ENCODE data around the gene DPYSL4.

Gene DPYSL4

GRCh38 chr10:132186488-132187429 is at the start of gene DPYSL4:
DPYSL4 (plus strand) TSS chr10:132186948; CDS start chr10:132187064, 116 bp downstream.
- in situ Hi-C loops (cut with MboI; ENCODE audit: low sequenced_read_pairs), result no loop called here

- in situ Hi-C loops (cut with MboI; ENCODE audit: low sequenced_read_pairs), result no loop called here
These were observed 49.4 kb upstream of the DPYSL4 start for GRCh38 chr10:132137111-132138072.

DNA sequence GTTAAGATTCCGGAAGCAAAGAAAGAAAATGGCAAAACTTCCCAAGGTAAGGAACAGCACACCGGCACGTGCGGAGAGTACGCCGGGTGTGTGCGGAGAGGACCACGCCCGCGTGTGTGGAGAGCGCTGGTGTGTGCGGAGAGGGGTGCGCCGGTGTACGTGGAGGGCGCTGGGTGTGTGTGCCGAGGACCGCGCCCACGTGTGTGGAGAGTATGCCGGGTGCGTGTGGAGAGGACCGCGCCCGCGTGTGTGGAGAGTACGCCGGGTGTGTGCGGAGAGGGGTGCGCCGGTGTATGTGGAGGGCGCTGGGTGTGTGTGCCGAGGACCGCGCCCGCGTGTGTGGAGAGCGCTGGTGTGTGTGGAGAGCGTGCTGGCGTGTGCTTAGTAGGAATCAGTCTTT is 48.6 kb upstream of the DPYSL4 start:
- in situ Hi-C loops (cut with MboI; ENCODE audit: low sequenced_read_pairs), result no loop called here

- in situ Hi-C loops (cut with MboI; ENCODE audit: low sequenced_read_pairs), result no loop called here
These were observed 48.2 kb upstream of the DPYSL4 start for GRCh38 chr10:132138596-132138995.

DNA sequence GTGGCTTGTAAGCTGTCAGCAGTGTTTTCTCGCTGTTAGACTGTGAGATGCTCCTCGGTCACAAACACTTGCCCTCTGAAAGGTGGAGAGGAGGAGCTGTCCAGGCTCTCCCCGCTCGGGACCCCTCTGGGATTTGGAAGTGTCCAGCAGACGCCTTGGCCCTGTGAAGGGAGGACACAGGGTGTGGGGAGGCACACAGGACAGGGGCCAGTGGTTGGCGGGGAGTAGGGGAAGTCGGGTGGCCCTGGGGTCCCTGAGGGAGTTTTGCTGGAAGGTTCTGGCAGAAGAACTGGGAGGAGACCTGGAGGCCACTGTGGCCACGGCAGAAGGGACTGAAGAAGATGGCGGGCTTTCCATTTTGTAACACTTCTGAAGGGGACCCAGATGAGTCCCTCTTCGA is 47.2 kb upstream of the DPYSL4 start:
- in situ Hi-C loops (cut with MboI; ENCODE audit: low sequenced_read_pairs), result no loop called here

DNA sequence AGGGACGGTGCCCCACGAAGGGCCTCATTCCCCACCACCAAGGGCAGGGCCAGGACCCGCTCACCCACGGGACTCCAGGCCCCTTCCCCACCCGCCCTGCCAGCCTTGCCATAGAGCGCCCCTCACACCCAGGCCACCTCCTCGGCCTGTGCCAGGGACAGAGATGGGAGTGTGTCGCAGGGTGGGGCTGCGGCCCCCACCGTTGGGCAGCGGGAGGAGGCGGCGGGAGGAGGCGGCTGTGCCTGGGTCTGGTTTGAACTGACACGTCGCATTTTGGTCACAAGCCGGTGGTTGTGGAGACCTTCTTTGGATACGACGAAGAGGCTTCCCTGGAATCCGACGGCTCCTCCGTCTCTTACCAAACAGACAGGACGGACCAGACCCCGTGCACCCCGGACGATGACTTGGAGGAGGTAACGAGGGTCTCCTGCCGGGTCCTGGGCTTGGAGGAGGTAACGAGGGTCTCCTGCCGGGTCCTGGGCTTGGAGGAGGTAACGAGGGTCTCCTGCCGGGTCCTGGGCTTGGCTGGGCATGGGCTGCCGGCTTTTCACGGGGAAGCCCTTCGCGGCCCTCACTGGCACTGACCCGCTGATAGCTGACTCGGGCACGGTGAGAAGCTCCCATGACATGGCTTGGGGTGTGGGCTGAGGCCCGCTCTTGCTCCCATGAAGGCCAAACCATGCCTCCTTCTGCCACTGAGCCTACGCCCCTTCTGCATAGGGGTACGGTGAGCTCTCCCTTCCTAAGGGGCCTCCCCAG is 46.4 kb upstream of the DPYSL4 start:
- in situ Hi-C loops (cut with MboI; ENCODE audit: low sequenced_read_pairs), result no loop called here

DNA sequence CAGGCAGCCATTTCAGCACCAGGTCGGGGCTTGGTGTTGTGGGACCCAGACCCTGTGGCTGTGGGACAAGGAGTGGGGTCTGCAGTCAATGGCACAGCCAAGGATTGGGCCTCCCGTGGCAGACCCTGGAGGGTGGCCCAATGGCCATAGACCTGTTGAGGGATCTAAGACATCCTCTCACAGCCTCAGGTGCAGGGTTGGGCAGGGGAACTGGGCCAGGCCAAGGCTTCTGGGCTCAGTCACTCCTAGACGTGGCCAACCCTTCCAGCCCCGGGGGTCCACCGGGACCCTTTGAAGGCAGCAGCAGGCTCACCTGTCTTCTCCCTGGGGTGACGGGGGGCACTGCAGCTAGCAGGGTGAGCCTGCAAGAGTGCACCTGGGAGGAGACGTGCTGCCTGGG is 45.7 kb upstream of the DPYSL4 start:
- in situ Hi-C loops (cut with MboI; ENCODE audit: low sequenced_read_pairs), result no loop called here

GRCh38 chr10:132141526-132142395 is 45.0 kb upstream of the DPYSL4 start:
- in situ Hi-C loops (cut with MboI; ENCODE audit: low sequenced_read_pairs), result no loop called here

GRCh38 chr10:132142396-132143161 is 44.2 kb upstream of the DPYSL4 start:
- in situ Hi-C loops (cut with MboI; ENCODE audit: low sequenced_read_pairs), result no loop called here

- in situ Hi-C loops (cut with MboI; ENCODE audit: low sequenced_read_pairs), result no loop called here
These were observed 43.6 kb upstream of the DPYSL4 start for GRCh38 chr10:132143162-132143561.

DNA sequence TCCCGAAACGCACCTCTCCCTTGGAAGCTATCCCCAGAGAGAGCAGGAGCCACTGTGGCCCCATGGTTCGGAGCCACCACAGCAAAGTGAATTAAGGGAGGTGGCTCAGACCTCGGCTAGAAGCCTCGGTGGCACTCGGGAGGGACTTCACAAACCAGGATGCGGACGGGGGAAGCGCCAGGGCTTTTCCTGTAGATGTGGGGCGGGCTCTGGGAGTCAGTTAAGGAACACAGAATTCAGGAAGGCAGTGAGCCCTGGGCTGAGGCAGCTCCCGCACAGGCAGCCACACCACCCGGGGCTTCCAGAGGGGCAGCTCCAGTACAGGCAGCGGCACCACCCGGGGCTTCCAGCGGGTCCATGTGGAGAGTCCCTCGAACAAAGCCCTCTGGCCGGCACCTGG is 42.7 kb upstream of the DPYSL4 start:
- in situ Hi-C loops (cut with MboI; ENCODE audit: low sequenced_read_pairs), result no loop called here

- in situ Hi-C loops (cut with MboI; ENCODE audit: low sequenced_read_pairs), result no loop called here
These were observed 41.7 kb upstream of the DPYSL4 start for GRCh38 chr10:132145002-132145401.

GRCh38 chr10:132145521-132146185 is 41.1 kb upstream of the DPYSL4 start:
- in situ Hi-C loops (cut with MboI; ENCODE audit: low sequenced_read_pairs), result no loop called here

- in situ Hi-C loops (cut with MboI; ENCODE audit: low sequenced_read_pairs), result no loop called here
These were observed 40.5 kb upstream of the DPYSL4 start for GRCh38 chr10:132146271-132146671.

DNA sequence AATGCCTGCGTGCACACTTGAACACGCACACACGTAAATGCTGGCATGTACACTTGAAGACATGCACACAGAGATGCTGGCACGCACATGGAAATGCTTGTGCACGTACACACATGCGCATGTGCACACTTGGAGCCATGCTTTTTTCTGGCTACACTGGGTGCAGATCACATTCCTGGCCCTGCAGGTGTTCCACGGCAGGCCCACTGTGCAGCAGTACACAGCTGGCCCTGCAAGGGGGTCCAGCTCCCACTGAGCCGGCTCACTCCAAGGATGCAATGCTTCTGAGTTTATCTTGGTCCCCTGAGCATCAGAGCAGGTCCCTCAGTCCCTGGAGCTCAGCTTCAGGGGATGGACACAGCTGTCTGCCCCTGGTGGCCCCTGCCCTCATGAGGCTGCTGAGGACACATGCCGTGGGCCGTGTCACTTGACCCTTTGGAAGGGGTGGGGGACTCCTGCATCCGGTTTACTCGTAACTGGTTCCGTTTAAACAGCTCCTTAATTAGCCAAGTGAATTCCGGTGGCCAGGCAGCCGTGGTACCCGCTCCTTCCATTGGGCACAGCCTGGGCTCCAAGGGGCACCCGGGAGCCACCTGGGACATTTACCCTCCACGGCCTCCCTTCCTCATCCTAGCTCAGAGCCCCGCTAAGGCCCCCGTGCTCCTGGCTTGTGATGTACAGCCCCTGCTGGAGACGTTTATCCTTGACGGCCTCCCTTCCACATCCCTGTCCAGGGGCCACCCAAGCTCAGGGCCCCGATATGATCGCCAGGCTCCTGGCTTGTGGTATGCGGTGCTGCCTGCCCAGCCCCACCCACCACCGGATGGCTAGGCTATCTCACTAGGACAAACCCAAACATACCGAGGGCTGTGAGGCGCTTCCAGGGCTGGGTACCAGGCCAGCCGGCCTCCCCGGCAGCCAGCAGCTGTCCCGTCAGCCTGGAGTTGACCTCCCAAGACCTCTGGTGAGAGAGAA is 39.5 kb upstream of the DPYSL4 start:
- in situ Hi-C loops (cut with MboI; ENCODE audit: low sequenced_read_pairs), result no loop called here

GRCh38 chr10:132148261-132149251 is 38.2 kb upstream of the DPYSL4 start:
- in situ Hi-C loops (cut with MboI; ENCODE audit: low sequenced_read_pairs), result no loop called here
